GM10266 (cell line): ENCODE results near the gene PDCD1LG2.

Experiments used
- DNase-seq: peaks from one replicate; pipeline ENCODE4 v3.0.0; 2012; ENCODE audit errors: extremely low spot score
- CTCF ChIP-seq: IDR thresholded peaks from 2 replicates; pipeline ENCODE4 v1.5.1; 2012; ENCODE audit warnings: mild to moderate bottlenecking, low read depth; ENCODE audit not compliant: control insufficient read depth, insufficient read depth; ENCODE audit errors: missing control alignments

The PDCD1LG2 gene

GRCh38 chr9:5499157-5499556 is 11.2 kb upstream of the PDCD1LG2 start:
- DNase-seq = no peak
- no peak for TF ChIP-seq CTCF

- TF ChIP-seq CTCF = no peak
- DNase-seq = no peak
These were observed 10.4 kb upstream of the PDCD1LG2 start for GRCh38 chr9:5499889-5500398.

GRCh38 chr9:5500441-5501235 is 9.7 kb upstream of the PDCD1LG2 start:
- DNase-seq = no peak
- TF ChIP-seq CTCF = no peak

GRCh38 chr9:5502553-5502952 is 7.8 kb upstream of the PDCD1LG2 start:
- DNase-seq = no peak
- TF ChIP-seq CTCF = no peak

GRCh38 chr9:5509573-5509972 is 758 bp upstream of the PDCD1LG2 start:
- DNase-seq = no peak
- no peak for TF ChIP-seq CTCF

- DNase-seq = no peak
- TF ChIP-seq CTCF = no peak
These were observed 658 bp downstream of the PDCD1LG2 start for GRCh38 chr9:5510989-5511388.

GRCh38 chr9:5511476-5511875 is 1.1 kb downstream of the PDCD1LG2 start:
- no peak for DNase-seq
- TF ChIP-seq CTCF = no peak
